ENCODE measurements around the gene CUBN. TPM values are rescaled to one million over a fixed set of nuclear protein-coding genes. Genes with fewer than 3 reads are reported as not detected.

Gene CUBN
- total and polyA plus RNA-seq, 2 of the 13 experiments (the other 11 are each of a cell fraction or from before 2014, with no cell fraction given): 0.27 to 0.32 TPM

- TF ChIP-seq, protein P1, sequence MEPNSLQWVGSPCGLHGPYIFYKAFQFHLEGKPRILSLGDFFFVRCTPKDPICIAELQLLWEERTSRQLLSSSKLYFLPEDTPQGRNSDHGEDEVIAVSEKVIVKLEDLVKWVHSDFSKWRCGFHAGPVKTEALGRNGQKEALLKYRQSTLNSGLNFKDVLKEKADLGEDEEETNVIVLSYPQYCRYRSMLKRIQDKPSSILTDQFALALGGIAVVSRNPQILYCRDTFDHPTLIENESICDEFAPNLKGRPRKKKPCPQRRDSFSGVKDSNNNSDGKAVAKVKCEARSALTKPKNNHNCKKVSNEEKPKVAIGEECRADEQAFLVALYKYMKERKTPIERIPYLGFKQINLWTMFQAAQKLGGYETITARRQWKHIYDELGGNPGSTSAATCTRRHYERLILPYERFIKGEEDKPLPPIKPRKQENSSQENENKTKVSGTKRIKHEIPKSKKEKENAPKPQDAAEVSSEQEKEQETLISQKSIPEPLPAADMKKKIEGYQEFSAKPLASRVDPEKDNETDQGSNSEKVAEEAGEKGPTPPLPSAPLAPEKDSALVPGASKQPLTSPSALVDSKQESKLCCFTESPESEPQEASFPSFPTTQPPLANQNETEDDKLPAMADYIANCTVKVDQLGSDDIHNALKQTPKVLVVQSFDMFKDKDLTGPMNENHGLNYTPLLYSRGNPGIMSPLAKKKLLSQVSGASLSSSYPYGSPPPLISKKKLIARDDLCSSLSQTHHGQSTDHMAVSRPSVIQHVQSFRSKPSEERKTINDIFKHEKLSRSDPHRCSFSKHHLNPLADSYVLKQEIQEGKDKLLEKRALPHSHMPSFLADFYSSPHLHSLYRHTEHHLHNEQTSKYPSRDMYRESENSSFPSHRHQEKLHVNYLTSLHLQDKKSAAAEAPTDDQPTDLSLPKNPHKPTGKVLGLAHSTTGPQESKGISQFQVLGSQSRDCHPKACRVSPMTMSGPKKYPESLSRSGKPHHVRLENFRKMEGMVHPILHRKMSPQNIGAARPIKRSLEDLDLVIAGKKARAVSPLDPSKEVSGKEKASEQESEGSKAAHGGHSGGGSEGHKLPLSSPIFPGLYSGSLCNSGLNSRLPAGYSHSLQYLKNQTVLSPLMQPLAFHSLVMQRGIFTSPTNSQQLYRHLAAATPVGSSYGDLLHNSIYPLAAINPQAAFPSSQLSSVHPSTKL (CRISPR knock-in tag; IDR thresholded peaks at IDR 0.05): 0 out of 2 replicates have a peak, but pooled peaks have one; percentile 8
- no peak for TF ChIP-seq ZNF460 (CRISPR knock-in tag; IDR thresholded peaks at IDR 0.05; ENCODE audit: borderline replicate concordance)
These were observed 143.0 kb downstream of the CUBN start (continued) for GRCh38 chr10:16986406-16987205.

- Histone ChIP-seq H3K79me2 (ENCODE audit: insufficient read depth, low read length) (no peaks in the 10 kb centered on the region), H3K27me3 (ENCODE audit: control insufficient read depth in 1 of 2, insufficient read depth in 2 of 2, low read length in 2 of 2) (no peaks in the 10 kb centered on the region), H2AFZ (ENCODE audit: low read length) (no peak overlapping the region), H3K4me2 (ENCODE audit: low read depth, low read length) (no peak overlapping the region), H3K4me3 (replicated peaks in 1 of 3; ENCODE audit: insufficient read depth in 1 of 3, low read depth in 2 of 3, low read length in 3 of 3) (no peak overlapping the region), H4K20me1 (ENCODE audit: insufficient read depth, low read length) (no peaks in the 10 kb centered on the region), H3K36me3 (replicated peaks in 1 of 2; ENCODE audit: control insufficient read depth in 1 of 2, insufficient read depth in 2 of 2, low read length in 2 of 2) (no peaks in the 10 kb centered on the region), H3K27ac (ENCODE audit: extremely low read length, insufficient read depth, low read length) (no peak overlapping the region), H3K4me1 (ENCODE audit: insufficient read depth, low read length) (peaks cover 21% of the 10 kb centered on the region), H3K9ac (ENCODE audit: insufficient read depth, low read depth, low read length) (no peak overlapping the region), H3K9me3 (ENCODE audit: low read length) (no peaks in the 10 kb centered on the region)
- DNase-seq (ENCODE audit: low spot score) (no peak), ATAC-seq (no peak), FAIRE-seq (no peak)
- WGBS (ENCODE audit: low lambda C conversion rate): 55% methylated on average over 5 of the region's 5 CpGs
- intact Hi-C loops (cut with micrococcal nuclease; ENCODE audit: unreplicated experiment) (no loop called here), in situ Hi-C loops (cut with HindIII; ENCODE audit: extremely low pct_ligation_motif_present, low pct_unique_long_range_greater_than_20kb) (no loop called here)
- BruUV-seq (replicated peaks): no TSS peak
- ChIA-PET POLR2A (no interaction called here), CTCF (ENCODE audit: low intra/inter-chr PET ratio, low total read pairs) (no interaction called here)
- TF ChIP-seq, protein P2, sequence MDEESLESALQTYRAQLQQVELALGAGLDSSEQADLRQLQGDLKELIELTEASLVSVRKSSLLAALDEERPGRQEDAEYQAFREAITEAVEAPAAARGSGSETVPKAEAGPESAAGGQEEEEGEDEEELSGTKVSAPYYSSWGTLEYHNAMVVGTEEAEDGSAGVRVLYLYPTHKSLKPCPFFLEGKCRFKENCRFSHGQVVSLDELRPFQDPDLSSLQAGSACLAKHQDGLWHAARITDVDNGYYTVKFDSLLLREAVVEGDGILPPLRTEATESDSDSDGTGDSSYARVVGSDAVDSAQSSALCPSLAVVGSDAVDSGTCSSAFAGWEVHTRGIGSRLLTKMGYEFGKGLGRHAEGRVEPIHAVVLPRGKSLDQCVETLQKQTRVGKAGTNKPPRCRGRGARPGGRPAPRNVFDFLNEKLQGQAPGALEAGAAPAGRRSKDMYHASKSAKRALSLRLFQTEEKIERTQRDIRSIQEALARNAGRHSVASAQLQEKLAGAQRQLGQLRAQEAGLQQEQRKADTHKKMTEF (CRISPR knock-in tag; IDR thresholded peaks at IDR 0.05): no peak
- TF ChIP-seq HOXA3 (CRISPR knock-in tag; IDR thresholded peaks at IDR 0.05) (no peak), NONO (IDR thresholded peaks at IDR 0.05) (no peak), NONO (CRISPR knock-in tag; conservative IDR thresholded peaks at IDR 0.05) (no peak), SOX5 (CRISPR knock-in tag; IDR thresholded peaks at IDR 0.05; ENCODE audit: borderline replicate concordance) (no peak), KDM2A (CRISPR knock-in tag; IDR thresholded peaks at IDR 0.05; ENCODE audit: borderline replicate concordance, low read depth) (no peak), ATF1 (CRISPR knock-in tag; IDR thresholded peaks at IDR 0.05) (no peak), TARDBP (CRISPR knock-in tag; IDR thresholded peaks at IDR 0.05) (no peak), ZNF740 (CRISPR knock-in tag; IDR thresholded peaks at IDR 0.05) (no peak), ZNF816 (CRISPR knock-in tag; IDR thresholded peaks at IDR 0.05; ENCODE audit: borderline replicate concordance) (no peak), EHMT2 (IDR thresholded peaks at IDR 0.05; ENCODE audit: borderline replicate concordance, low read depth, low read length) (no peak), SYNCRIP (IDR thresholded peaks at IDR 0.05; ENCODE audit: insufficient read depth, low read depth, low read length) (no peak), ZFP41 (CRISPR knock-in tag; IDR thresholded peaks at IDR 0.05; ENCODE audit: borderline replicate concordance) (no peak), ZNF431 (CRISPR knock-in tag; IDR thresholded peaks at IDR 0.05; ENCODE audit: borderline replicate concordance, low read depth) (no peak), POLR2AphosphoS2 (IDR thresholded peaks at IDR 0.05; ENCODE audit: low read depth, low read length) (no peak), PHF20 (CRISPR knock-in tag; IDR thresholded peaks at IDR 0.05) (no peak), MAFK (conservative IDR thresholded peaks at IDR 0.05 in 1 of 2, IDR thresholded peaks at IDR 0.05 in 1 of 2; ENCODE audit: low read length in 2 of 2) (no peak)
These were observed 143.6 kb downstream of the CUBN start for GRCh38 chr10:16986082-16986405.
